Pericardium fibroblast (primary cell): ENCODE data around the gene ID2. TPM values are rescaled to one million over a fixed set of nuclear protein-coding genes. Genes with fewer than 3 reads are reported as not detected.

Experiments
- total RNA-seq: library from RNA; depleted of rRNA; stranded (reverse); fragments of >200 nt; gene quantifications from 2 replicates; pipeline ENCODE4 v1.2.3, GENCODE V29; 2015

ID2 gene
- total RNA-seq = 80.9 and 170 TPM in 2 replicates

GRCh38 chr2:8681786-8682692, at the start of gene ID2:
Gene ID2 (plus strand): TSS chr2:8682056. CDS start chr2:8682166, 110 bp downstream.

Other genes starting within 250 kb of the ID2 start
- 29.7 and 47.6 TPM in 2 replicates for gene KIDINS220, start 155.6 kb downstream of the ID2 start, total RNA-seq